Stimulated activated CD8-positive, alpha-beta memory T cell treated with anti-CD3 and anti-CD28 coated beads, Interleukin-7, amount 100 ng/mL, for 1 hour (primary cell): ENCODE measurements around the gene ELL.
A peak's percentile ranks its signal among the peaks of the same experiment; 100 is the strongest.
"Not testable (repeated sequence)": the region's sequence is repeated elsewhere in the genome, so short reads cannot be mapped to it uniquely, and the experiment has no call there.

Source experiments
- DNase-seq, 2 donors: peaks; one replicate each; pipeline ENCODE4 v3.0.0-alpha.2; 2020; ENCODE audit warnings: low read depth in 2 of 2

The ELL gene

DNA sequence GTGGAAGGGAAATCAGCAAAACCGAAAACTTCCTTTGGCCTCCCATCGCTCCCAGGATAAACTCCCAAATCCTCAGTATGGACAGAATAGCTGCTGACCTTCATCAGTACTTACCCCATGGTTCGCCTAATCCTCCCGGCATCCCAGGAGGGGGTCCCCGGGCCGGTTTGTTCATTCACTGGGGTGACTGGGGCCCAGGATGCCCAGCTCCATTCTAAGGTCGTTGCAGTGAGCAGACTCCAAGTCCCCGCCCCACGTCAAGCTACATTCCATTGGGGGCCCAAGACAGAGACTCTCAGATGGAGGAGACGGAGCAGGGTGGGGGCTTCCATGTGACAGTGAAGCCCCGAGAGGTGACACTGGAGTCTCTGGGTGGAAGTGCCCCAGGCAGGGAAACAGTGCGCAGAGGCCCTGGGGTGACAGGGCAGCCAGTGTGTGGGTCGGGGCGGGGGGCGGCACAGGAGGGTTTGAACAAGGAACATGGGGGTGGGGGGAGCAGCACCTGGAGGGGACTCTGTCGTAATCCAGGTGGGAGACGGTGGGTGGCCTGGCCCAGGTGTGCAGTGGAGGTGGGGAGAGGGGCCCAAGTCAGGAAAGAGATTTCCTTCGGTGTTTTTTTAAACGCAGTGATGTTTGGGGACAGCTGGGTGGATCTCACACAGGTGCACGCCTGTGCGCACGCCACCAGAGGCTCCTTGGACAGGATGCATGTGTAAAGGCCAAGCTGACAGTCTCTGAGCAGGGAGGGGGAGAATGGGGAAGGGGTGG is 97.6 kb downstream of the ELL start:
- DNase-seq, result no peak

DNA sequence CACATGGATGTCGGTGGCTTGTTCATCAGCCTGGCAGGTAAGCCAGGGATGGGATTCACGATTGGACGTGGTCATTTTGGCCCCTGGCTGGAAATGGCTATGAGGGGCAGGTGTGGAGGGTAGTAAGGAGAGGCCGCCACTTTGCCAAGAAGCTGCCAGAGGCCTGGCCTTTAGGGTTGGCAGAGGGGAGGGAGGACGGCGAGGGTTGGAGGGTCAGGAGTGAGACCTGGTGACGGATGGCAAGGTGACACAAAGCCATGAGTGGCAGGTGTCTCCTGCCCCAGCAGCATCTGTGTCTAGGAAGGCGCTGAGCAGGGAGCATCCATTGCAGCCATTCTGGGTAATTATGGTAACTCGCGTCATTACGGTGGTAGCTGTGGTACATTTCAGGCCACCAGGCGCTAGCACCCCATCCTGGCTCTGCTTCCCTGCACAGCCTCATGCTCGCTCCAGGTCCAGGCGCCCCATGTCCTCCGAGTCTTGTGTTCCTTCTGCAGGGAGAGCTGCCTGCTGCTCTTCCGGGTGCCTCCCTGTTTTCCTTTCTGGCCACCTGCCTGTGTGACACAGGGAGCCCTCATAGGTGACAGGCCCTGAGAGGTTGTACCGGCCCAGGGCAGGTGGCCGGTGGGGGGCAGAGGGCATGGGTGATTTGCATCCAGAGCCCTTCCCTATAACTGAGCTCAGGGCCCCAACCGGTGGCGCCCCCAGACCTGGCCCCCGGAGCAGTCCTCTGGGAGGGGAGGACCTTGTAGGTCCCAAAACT is 98.4 kb downstream of the ELL start:
- DNase-seq, result no peak

DNA sequence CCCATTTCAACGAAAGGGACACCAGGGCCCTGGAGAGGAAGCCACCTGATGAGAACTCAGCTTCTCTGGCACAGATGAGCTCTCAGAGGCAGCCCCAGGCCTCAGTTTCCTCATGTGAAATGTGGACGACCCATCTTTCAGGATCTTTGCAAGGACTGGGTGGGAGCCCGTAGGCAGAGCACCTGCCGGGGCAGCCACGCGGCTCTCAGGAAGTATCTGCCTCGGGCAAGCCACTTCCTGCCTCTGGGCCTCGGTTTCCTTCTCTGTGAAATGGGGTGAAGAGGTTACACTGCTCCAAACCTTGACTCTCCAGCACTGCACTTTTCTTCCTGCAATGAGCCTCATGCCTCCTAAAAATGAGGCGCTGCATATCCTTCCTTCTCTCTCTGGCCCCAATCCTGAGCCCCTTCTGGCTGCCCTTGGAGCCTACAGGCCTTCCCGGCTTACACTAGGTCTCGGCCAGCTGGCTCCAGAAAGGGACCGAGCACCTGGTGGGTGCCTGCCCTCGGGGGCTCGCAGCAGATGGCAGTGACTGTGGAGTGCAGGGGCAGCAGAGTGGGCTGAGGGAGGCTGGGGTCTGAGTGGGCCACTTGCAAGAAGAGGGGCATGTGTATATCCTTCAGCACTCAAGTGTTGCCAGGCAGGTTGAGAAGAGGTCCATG is 99.2 kb downstream of the ELL start:
- no peak for DNase-seq

DNA sequence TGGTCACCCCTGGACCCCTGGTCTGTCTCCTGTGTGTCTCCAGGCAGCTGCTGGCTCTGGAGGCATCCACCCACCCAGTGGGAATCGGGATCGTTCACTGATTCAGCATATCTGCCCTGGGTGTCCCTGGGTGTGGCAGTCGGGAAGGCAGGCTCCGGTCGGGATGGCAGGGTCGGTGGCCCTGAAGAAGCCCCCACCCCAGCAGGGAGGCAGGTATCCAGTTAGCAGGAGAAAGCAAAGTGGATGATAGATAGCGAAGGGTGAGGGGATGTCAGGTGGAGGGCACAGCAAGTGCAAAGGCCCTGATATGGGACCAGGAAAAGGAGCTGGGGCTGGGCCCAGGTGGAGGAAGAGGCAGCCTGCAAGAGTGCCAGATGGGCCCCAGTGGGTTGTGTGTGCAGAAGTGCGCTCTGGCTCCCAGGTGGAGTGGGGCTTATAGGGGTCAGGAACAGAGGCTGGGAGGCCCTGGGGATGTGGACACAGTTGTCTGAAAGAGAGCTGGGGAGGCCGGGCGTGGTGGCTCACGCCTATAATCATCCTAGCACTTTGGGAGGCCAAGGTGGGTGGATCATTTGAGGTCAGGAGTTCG is 100.4 kb downstream of the ELL start:
- DNase-seq, result no peak

DNA sequence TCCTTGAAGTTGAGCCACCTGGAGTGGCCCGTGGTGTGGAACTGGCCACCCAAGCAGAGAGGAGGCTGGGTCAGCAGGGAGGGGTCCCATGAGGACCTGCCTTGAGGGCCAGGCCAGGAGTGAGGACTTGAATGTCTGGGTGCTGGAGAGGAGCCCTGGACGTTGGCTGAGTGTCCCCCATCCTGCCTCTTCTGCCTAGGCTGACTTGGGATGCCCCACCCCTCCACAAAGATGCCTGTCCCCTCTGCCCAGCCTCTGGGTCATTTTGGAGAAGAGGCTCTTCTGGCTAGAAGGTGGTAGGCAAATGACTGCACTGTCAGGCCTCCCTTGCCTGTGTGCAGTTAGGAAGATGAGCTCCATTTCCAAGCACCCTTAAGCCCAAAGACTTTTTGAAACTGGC is 100.9 kb downstream of the ELL start:
- DNase-seq, result no peak

DNA sequence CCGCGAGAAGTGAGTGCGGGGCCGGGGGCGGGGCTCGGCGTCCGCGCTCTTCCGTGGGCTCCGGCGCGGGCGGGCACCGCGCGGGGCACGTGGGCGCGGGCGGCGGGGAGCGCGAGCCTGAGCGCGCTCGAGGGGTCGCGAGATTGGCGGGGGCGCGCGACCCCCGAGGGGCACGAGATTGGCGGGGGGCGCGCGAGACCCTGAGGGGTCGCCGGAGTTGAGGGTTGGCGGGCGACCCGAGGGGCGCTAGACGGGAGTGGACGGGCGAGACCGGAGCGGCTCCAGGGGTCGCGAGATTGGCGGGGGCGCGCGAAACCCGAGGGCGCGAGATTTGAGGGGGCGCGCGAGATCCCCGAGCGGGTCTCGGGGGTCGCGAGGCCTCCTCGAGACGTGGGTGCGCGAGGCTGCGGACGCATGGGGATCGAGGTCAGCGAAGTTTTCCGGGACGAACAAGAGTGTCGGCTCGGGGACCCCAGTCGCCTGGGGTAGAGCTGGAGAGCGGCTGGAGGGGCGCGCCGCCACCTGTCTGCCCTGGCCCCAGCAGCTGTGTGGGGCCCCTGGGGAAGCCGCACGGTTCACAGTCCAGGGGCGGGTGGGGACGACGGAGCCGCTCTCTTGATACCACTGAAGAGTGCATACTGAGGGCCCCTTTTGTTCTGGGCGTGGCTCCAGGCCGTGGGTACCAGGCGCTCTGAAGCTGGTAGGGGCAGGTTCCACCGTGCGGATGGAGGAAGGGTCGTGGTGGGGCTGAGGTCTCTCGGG is 102.0 kb downstream of the ELL start:
- DNase-seq, result no peak

DNA sequence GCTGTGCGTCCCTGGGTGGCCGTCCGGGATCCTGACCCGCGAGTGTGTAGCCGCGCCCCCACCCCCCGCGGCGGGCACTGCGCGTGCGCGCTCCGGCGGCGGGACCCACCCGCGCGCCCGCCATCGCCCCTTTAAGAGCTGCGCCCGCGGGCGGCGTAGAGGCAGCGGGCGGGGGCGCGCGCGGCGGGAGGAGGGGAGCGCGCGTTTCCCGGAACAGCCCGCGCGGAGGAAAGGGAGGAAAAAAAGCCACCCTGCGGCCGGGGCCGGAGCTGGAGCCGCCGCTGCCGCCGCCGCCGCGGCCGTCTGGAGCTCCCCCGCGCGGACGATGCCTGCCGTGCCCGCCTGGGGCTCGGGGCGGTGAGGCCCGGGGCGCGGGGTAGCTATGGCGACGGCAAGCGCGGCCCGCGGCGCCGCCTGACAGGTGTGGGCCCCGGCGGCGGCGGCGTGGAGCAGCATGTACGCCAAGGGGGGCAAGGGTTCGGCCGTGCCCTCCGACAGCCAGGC is 102.6 kb downstream of the ELL start, which contains the start of gene SSBP4:
TSS of gene SSBP4 (plus strand) at position 204 of the 504 bp plus-strand sequence. CDS start at position 455, 251 bp downstream.
- peak in 1 of 2 donors; percentile 27 for DNase-seq

DNA sequence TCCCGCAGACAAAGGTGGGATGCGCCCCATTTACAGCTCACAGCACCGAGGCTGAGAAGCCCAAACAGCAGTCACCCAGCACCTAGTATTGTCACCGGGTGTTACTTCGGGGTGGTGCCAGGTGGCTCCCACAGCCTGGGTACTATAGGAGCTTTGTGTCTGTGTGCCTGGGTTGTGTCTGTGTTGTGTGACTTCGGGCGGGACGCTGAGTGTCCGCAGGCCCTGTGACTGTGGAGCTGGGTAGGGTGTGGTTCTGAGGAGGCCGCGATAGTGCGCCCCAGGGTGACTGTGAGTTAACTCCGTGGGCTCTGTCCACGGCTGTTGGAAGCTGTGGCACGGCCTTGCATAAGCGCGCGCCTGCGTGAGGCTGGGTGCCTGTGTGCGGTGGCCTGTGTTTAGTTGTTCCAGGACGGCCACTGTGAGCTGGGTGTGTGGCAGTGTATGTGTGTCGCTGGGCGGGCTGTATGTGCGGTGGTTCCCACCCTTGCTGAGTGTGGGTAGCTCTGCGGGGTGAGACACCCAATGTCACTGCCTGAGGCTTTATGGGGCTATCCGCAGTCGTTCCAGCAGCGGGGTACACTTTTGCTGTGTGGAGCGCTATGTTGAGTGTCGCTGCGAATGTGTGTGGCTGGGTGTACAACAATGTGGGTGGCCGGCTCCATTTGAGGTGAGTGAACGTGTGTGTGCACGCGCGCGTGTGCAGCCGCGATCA is 103.2 kb downstream of the ELL start:
- no peak for DNase-seq

DNA sequence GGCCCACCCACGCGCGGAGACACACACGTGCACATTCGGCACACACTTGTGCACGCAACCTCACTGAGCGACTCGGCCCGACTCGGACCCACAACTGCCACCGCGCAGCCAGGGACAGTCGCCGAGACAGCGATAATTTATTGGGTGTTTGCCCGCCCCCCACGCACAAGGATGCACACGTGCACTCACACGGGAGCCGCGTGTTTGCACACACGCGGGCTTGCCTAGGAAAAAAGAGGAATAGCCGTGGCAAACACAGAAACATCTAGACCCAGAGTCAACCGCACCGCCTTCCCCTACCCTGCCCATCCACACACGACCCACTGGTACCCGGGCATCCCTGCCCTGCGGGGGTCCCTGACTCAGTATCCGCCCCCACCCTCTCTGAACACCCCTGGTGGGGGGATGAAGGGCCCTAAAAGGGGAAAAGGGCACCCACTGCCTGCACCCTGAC is 103.8 kb downstream of the ELL start:
- no peak for DNase-seq

DNA sequence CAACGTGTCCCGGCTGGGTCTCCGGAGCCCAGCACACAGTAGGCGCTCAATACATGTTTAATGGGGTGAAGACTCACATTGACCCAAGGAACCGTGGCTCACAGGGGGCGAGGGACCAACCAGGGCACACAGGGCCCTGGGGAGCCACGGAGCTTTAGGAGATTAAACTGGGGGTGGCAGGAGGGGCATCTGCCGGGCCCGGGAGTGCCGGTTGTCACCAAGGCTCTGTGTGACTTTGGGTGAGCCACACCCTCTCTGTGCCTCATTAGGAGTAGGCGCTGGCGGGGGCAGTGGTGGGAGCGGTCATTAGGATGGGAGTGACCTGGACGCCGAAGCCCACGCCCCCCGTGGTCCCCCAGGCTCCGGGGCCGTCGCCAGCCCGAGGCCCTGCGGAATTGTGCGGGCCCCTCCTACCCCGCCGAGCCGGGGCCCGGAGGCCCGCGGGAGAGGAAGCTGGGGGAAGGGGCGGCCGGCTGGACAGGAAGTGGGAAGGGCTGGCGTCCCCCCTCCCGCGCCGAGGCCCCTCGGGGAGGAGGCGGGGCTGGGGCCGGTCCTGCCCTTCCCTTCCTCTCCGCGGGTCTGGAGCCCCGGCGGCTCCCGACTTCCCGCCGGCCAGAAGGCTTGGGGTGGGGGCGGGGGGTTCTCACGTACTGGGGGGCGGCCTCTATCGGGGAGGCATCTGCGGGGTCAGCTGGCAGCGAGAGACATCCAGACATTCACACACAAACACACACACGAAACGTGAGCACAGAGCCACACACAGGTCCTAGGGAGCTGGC is 104.4 kb downstream of the ELL start:
- DNase-seq, result no peak

DNA sequence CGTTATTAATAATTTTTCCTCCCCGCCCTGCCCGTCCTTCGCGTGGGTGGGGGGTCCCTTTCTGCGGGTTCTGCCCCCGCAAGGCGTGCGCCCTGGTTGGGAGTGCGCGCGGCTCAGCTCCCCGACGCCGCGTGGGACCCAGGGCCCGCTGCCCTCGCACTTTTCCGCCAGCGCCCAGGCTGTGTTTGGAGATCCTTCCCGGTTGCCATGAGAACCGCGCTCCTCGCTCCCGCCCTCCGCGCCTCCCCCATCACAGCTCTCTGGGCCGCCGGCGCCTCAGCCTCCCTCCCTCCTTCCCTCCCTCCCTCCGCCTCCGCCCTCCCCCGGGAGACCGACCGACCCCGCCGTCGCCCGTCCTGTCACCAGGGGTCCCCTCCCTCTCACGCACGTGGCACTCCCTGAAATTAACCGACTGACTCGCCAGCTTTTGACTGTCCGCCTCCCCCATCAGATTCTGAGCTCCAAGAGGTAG is 105.1 kb downstream of the ELL start:
- DNase-seq, result peak in 1 of 2 donors; percentile 32

DNA sequence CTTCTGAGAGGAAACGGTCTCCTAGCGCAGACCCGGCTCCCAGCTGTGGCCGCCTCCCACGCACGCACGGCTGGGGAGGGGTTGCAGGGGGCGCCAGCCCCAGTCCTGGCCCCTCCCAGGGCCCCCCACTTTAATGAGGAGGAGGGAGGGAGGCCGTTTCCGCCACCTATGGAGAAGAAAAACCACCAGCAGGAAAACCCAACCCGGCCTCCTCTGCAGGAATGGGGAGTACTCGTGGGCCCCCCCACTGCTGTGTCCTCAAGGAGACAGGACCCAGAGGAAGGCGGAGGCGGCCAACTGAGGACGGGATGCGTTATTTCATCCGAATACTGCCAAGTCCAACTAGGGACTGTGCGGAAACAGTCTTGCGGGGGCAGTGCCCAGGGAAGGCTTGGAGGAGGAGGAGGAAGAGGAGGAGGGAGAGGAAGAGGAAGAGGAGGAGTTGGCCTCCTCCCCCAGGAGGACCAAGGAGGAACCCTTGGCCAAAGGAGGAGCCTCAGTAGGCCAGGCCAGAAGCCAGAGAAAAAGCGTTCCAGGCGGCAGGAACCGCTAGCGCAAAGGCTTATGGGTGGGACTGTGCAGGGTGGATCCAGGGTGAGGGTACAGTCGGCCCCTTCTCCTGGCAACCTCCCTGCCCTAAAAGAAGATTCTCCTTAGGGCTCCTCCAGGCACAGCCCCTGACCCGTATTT is 106.5 kb downstream of the ELL start:
- DNase-seq, result no peak

DNA sequence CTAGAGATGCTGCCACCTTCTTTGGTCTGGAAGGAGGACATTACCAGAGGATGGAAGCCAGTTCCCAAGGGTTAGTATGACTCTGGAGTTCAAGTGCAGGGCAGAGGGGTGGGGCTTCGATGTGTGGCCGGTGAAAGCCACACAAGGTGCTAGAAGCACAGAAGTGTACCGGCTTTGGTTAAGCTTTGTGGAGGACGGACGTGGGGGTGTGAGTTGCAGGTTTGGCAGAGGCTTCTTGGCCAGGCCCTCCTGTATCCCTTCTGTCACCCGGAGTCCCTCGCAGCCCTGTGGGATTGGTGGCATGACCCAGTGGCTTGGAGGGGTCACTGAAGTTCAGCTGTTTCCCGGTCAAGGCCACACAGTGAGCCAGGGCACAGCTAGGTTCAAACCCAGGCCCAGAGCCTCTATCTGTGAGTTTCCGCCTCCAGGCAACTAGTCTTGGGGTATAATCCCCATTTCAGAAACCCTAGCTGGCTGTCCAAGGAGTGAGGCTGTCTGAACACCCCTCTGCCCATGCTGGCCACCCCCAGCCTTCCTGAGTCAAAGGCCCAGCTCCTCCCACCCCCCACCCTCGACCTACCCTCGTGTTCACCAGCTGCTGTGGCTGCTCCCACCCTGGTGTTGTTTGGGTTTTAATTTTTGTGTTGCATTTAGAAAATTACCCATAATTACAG is 107.2 kb downstream of the ELL start:
- DNase-seq, result no peak

DNA sequence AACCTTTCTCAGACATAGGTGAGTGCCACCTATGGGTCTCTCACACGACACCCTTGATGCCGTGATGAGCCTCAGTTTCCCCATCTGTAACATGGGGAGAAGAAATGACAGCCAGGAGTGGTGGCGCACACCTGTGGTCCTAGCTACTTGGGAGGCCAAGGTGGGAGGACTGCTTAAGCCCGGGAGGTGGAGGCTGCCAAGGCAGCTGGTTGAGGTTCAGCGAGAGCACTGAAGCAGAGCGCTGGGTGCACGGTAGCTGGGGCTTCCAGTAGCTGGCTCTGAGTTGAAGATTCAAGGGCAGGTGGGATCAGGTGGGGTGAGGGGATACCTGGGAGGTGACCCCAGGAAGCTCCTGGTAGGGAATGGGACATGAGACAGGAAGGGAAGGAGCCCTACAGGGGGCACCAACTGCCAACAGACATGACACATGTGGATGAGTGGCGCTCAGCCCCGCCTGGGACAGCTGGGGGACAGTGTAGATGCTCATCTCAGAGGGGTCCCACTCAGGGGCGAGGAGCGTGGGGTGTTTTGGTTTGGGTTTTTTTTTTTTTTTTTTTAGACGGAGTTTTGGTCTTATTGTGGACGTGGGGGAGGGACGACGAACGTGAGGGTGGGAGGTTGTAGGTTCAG is 109.1 kb downstream of the ELL start:
- DNase-seq, result no peak

DNA sequence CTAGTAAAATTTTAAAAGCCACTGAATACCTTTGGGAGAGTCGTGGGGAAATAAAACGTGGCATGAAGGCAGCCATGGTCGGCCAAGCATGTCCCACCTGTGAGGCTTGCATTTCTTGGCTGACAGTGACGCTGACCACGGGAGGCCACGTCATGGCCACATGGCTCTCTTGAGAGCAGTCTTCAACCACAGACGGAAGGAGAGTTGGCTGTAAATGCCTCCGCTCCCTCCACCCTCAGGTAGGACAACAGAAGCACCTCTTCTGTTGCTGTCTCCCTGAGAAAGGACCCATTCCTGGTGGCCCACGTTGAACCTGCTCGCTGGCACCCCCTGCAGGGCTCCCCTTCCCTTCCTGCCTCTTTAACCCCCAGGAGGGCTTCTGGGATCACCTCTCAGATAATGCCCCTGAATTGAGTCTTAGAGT is 113.8 kb downstream of the ELL start:
- no peak for DNase-seq

DNA sequence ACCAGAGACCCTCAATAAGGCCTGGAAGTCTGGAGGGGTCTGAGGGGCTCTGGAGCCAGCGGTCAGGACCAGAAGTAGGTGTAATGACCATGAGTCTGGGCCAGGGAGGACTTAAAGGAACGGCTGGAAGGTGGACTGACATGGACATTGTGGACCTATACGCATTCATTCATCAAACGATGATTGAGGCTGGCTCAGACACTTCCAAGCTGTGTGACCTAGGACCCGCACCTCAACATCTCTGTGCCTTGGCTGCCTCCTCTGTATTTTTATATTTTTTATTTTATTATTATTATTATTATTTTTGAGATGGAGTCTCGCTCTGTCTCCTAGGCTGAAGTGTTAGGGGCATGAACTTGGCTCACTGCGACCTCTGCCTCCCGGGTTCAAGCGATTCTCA is 115.1 kb downstream of the ELL start:
- no peak for DNase-seq

DNA sequence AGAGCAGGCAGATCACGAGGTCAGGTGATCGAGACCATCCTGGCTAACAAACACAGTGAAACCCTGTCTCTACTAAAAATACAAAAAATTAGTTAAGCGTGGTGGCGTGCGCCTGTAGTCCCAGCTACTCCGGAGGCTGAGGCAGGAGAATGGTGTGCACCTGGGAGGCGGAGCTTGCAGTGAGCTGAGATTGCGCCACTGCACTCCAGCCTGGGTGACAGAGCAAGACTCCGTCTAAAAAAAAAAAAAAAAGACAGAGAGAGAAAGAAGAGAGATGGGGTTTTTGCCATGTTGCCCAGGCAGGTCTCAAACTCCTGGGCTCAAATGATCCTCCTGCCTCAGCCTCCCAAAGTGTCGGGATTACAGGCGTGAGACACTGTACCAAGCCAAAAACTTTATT is 116.1 kb downstream of the ELL start:
- DNase-seq, result not testable (repeated sequence)
